Fibroblast of villous mesenchyme (primary cell): ENCODE data around the gene ENTREP1. TPM values are rescaled to one million over a fixed set of nuclear protein-coding genes. Genes with fewer than 3 reads are reported as not detected.
A peak's percentile ranks its signal among the peaks of the same experiment; 100 is the strongest.

Experiments
- DNase-seq: peaks from one replicate; pipeline ENCODE4 v3.0.0-alpha.2; 2010; ENCODE audit warnings: low read depth
- H3K4me3 ChIP-seq: 2 replicates; pipeline ENCODE4 v1.5.1; 2011; ENCODE audit warnings: low read depth, mild to moderate bottlenecking, low read length
- CTCF ChIP-seq: IDR thresholded peaks from 2 replicates; pipeline ENCODE4 v1.5.1; 2012; ENCODE audit warnings: low read depth, mild to moderate bottlenecking, low read length; ENCODE audit not compliant: insufficient read depth
- total RNA-seq: library from RNA; depleted of rRNA; stranded (reverse); fragments of >200 nt; gene quantifications from 2 replicates; pipeline ENCODE4 v1.2.3, GENCODE V29; 2012

Gene ENTREP1
- total RNA-seq, 1 donor, result not detected

- TF ChIP-seq CTCF, result no peak
- no peak overlapping the region for H3K4me3 ChIP-seq
- DNase-seq, result no peak
Measured at GRCh38 chr9:69377981-69378380, 53.0 kb downstream of the ENTREP1 start.

- TF ChIP-seq CTCF, result no peak
- DNase-seq, result peak; percentile 40
- no peak overlapping the region for H3K4me3 ChIP-seq
Measured at GRCh38 chr9:69379270-69379982, 54.4 kb downstream of the ENTREP1 start.

- TF ChIP-seq CTCF, result no peak
- no peak overlapping the region for H3K4me3 ChIP-seq
- no peak for DNase-seq
Measured at GRCh38 chr9:69380301-69380700, 55.3 kb downstream of the ENTREP1 start.

- DNase-seq, result no peak
- TF ChIP-seq CTCF, result no peak
- H3K4me3 ChIP-seq, result no peak overlapping the region
Measured at GRCh38 chr9:69380811-69381210, 55.8 kb downstream of the ENTREP1 start.

- no peak for TF ChIP-seq CTCF
- no peak overlapping the region for H3K4me3 ChIP-seq
- no peak for DNase-seq
Measured at GRCh38 chr9:69382135-69382534, 57.1 kb downstream of the ENTREP1 start.

GRCh38 chr9:69385581-69386033 is 60.6 kb downstream of the ENTREP1 start:
- TF ChIP-seq CTCF, result no peak
- H3K4me3 ChIP-seq, result no peak overlapping the region
- DNase-seq, result no peak

- DNase-seq, result no peak
- no peak for TF ChIP-seq CTCF
- H3K4me3 ChIP-seq, result no peak overlapping the region
Measured at GRCh38 chr9:69386651-69387050, 61.6 kb downstream of the ENTREP1 start.
